GM23338 (cell line): Measurements from ENCODE around the gene MDGA2. TPM values are rescaled to one million over a fixed set of nuclear protein-coding genes. Genes with fewer than 3 reads are reported as not detected.

Experiments used
- ATAC-seq: fragments of 200-7000 bp; cut with Tn5 transposase; 3 replicates; pipeline ENCODE4 v1.9.1; 2020
- DNase-seq: peaks from one replicate; pipeline ENCODE4 v3.0.0-alpha.2; 2015; ENCODE audit warnings: low spot score
- H2AFZ ChIP-seq: fragments of 200-600 bp; sonication (generic); 2 replicates; pipeline ENCODE4 v1.8.0; 2016; ENCODE audit warnings: antibody characterized with exemption, mild to moderate bottlenecking, moderate library complexity
- H3F3A ChIP-seq: fragments of 200-600 bp; sonication (generic); replicated peaks from 2 replicates; pipeline ENCODE4 v1.8.0; 2017; ENCODE audit warnings: antibody characterized with exemption, mixed run types, low read depth
- H3K27ac ChIP-seq: fragments of 200-600 bp; sonication (generic); 2 replicates; pipeline ENCODE4 v1.6.1; 2016; ENCODE audit warnings: low read depth
- H3K27me3 ChIP-seq: fragments of 200-600 bp; sonication (generic); 2 replicates; pipeline ENCODE4 v1.8.0; 2016; ENCODE audit warnings: mild to moderate bottlenecking, mixed run types, moderate library complexity; ENCODE audit not compliant: insufficient read depth
- H3K36me3 ChIP-seq: fragments of 200-600 bp; sonication (generic); 2 replicates; pipeline ENCODE4 v1.8.0; 2016; ENCODE audit warnings: mild to moderate bottlenecking; ENCODE audit not compliant: insufficient read depth
- H3K4me1 ChIP-seq: fragments of 200-600 bp; sonication (generic); 2 replicates; pipeline ENCODE4 v1.8.0; 2016; ENCODE audit warnings: mild to moderate bottlenecking, moderate library complexity; ENCODE audit not compliant: insufficient read depth
- H3K4me2 ChIP-seq: fragments of 200-600 bp; sonication (generic); 2 replicates; pipeline ENCODE4 v1.7.1; 2017; ENCODE audit warnings: mixed run types
- H3K4me3 ChIP-seq: fragments of 200-600 bp; sonication (generic); 2 replicates; pipeline ENCODE4 v1.6.1; 2016; ENCODE audit warnings: mixed run types
- H3K79me2 ChIP-seq: fragments of 200-600 bp; sonication (generic); replicated peaks from 2 replicates; pipeline ENCODE4 v1.8.0; 2017; ENCODE audit warnings: mild to moderate bottlenecking; ENCODE audit not compliant: insufficient read depth
- H3K9me2 ChIP-seq: fragments of 200-600 bp; sonication (generic); 2 replicates; pipeline ENCODE4 v1.8.0; 2017; ENCODE audit not compliant: insufficient read depth
- H4K20me1 ChIP-seq: fragments of 200-600 bp; sonication (generic); replicated peaks from 2 replicates; pipeline ENCODE4 v1.8.0; 2017; ENCODE audit warnings: mild to moderate bottlenecking; ENCODE audit not compliant: insufficient read depth
- H3K27ac Mint-ChIP-seq: 2 replicates; pipeline ENCODE4 v1.8.0; 2020; ENCODE audit warnings: inconsistent platforms, mild to moderate bottlenecking, moderate library complexity, mixed read lengths
- H3K27me3 Mint-ChIP-seq: 3 replicates; pipeline ENCODE4 v1.8.0; 2022; ENCODE audit warnings: low read depth, mild to moderate bottlenecking, moderate library complexity, mixed read lengths, inconsistent platforms; ENCODE audit not compliant: insufficient read depth, poor library complexity
- H3K36me3 Mint-ChIP-seq: 3 replicates; pipeline ENCODE4 v1.8.0; 2021; ENCODE audit warnings: low read depth, mild to moderate bottlenecking, inconsistent platforms, moderate library complexity, mixed read lengths
- H3K4me1 Mint-ChIP-seq: 3 replicates; pipeline ENCODE4 v1.8.0; 2020; ENCODE audit warnings: mild to moderate bottlenecking, inconsistent platforms, mixed read lengths
- H3K4me3 Mint-ChIP-seq: 3 replicates; pipeline ENCODE4 v1.8.0; 2021; ENCODE audit warnings: moderate library complexity, mild to moderate bottlenecking, inconsistent platforms, mixed read lengths
- H3K9me3 Mint-ChIP-seq: 3 replicates; pipeline ENCODE4 v1.8.0; 2020; ENCODE audit warnings: moderate library complexity, mild to moderate bottlenecking, inconsistent platforms, mixed read lengths
- CREB1 ChIP-seq: fragments of 250-450 bp; sonication (Bioruptor Pico); IDR thresholded peaks from 2 replicates; pipeline ENCODE4 v1.5.0; 2020; ENCODE audit warnings: low read depth, mild to moderate bottlenecking, moderate library complexity
- CTCF ChIP-seq, 2 experiments: fragments of 200-600 bp in 1 of 2; sonication (generic) in 1 of 2; conservative IDR thresholded peaks; 2 replicates each; pipeline versions ENCODE4 v1.5.1 to v1.6.1; 2016 to 2017; ENCODE audit warnings: antibody characterized with exemption in 2 of 2, low read depth in 2 of 2, mild to moderate bottlenecking in 2 of 2, moderate library complexity in 1 of 2
- EZH2 ChIP-seq: fragments of 200-600 bp; sonication (generic); IDR thresholded peaks from one replicate; pipeline ENCODE4 v1.8.0; 2017; ENCODE audit warnings: antibody characterized with exemption, mild to moderate bottlenecking, low read depth; ENCODE audit not compliant: unreplicated experiment
- JUNB ChIP-seq: IDR thresholded peaks from one replicate; pipeline ENCODE4 v1.6.1; 2016; ENCODE audit warnings: antibody characterized with exemption; ENCODE audit not compliant: unreplicated experiment
- REST ChIP-seq: IDR thresholded peaks from one replicate; pipeline ENCODE4 v1.6.1; 2018; ENCODE audit warnings: antibody characterized with exemption; ENCODE audit not compliant: unreplicated experiment
- ZNF114 ChIP-seq: fragments of 250-450 bp; sonication (Bioruptor Pico); IDR thresholded peaks from 2 replicates; pipeline ENCODE4 v1.5.0; 2020; ENCODE audit warnings: mild to moderate bottlenecking, moderate library complexity
- ZNF331 ChIP-seq: fragments of 250-450 bp; sonication (Bioruptor Pico); IDR thresholded peaks from 2 replicates; pipeline ENCODE4 v1.5.0; 2020; ENCODE audit warnings: low read depth, mild to moderate bottlenecking, moderate library complexity
- long read RNA-seq: library from polyadenylated mRNA; unstranded; transcript quantifications from one replicate; pipeline ENCODE4 v2.0.0, GENCODE V29; 2020; ENCODE audit not compliant: unreplicated experiment
- polyA plus RNA-seq: library from polyadenylated mRNA; unstranded; fragments of >200 nt; fragmentation: Nextera tagmentation; extraction: Ambion mirVana; gene quantifications from 2 replicates; pipeline ENCODE4 v1.2.1, GENCODE V29; 2016
- total RNA-seq: library from RNA; depleted of rRNA; stranded (reverse); fragments of >200 nt; shearing (Covaris generic); gene quantifications from 2 replicates; pipeline ENCODE4 v1.2.3, GENCODE V29; 2014; rRNA removed

The MDGA2 gene
- 1.2 and 1.7 TPM in 2 replicates for total RNA-seq
- 0.63 and 0.68 TPM in 2 replicates for polyA plus RNA-seq
- long read RNA-seq, partial matches to known transcripts, result 0 of 1 reads
- long read RNA-seq, other reads (novel, unspliced or antisense), result 1 of 1 reads

DNA sequence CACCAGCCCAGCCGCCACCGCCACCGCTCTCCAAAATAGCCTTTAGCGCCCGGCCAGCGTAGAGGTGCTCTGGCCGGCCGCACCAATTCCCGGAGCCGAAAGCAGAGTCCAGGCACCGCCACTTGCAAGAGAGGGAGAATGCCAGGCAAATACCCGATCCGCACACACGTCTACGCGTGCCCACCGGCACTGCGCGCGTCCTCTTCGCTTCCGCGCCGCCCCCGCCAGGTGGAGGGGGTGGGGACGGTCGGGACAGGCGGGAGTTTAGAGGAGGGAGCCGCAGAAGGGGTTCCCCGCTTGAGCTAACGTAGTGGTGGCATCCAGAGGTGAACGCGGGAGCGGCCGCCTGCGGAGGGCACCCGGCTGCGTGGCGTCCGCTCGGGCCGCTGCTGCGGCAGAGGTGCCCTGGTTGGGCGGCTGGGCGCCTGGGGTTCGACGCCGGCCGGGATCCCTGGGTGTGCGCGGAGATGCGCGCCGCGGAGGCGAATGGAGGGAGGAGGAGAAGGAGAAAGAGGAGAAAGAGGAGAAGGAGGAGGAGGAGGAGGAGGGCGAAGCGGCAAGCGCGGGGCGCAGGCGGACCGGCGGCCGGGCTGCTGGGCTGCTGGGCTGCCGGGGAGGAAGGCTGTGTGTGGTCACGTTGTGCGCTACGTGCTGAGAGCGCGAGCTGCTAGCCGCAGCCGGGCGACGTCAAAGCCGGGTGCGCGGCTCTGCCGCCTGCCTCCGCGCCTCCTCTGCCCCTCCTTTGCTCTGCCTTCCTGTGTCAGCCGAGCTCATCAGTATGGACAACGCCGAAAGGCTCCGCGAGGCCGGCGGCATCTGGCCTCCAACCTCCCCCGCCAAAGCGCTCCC lies at the start of gene MDGA2:
TSS of gene MDGA2 (minus strand) at position 140 of the 849 bp plus-strand sequence.
- no peaks in the 10 kb centered on the region for H3K9me2 ChIP-seq
- DNase-seq (peak; percentile 86), ATAC-seq (peak; percentile 69)
- H3F3A ChIP-seq, result 0 out of 2 replicates have a peak, but pooled peaks cover 4% of the 10 kb centered on the region
- no peaks in the 10 kb centered on the region for H4K20me1 ChIP-seq
- Mint-ChIP-seq H3K36me3 (no peaks in the 10 kb centered on the region; the same call in 2 of the 3 replicates), H3K9me3 (no peaks in the 10 kb centered on the region), H3K4me3 (peak within 1 kb of the TSS; percentile 93), H3K27me3 (peaks cover 49% of the 10 kb centered on the region), H3K27ac (no peak within 1 kb of the TSS), H3K4me1 (peaks cover 18% of the 10 kb centered on the region; the same call in 2 of the 3 replicates)
- H3K4me1 ChIP-seq, result peaks cover 11% of the 10 kb centered on the region
- peak within 1 kb of the TSS; percentile 98 for H3K4me2 ChIP-seq
- peak within 1 kb of the TSS; percentile 89 for H3K4me3 ChIP-seq
- peak within 1 kb of the TSS; percentile 100 for H2AFZ ChIP-seq
- H3K27me3 ChIP-seq, result peaks cover 77% of the 10 kb centered on the region
- no peaks in the 10 kb centered on the region for H3K79me2 ChIP-seq
- H3K36me3 ChIP-seq, result no peaks in the 10 kb centered on the region
- no peak for TF ChIP-seq JUNB
- TF ChIP-seq CTCF (conservative IDR thresholded peaks at IDR 0.05; ENCODE audit: low read depth in 2 of 2), result no peak
- TF ChIP-seq CREB1 (CRISPR knock-in tag), result peak; percentile 64
- peak; percentile 53 for TF ChIP-seq EZH2
- no peak within 1 kb of the TSS for H3K27ac ChIP-seq

- Mint-ChIP-seq H3K4me3 (no peak overlapping the region), H3K9me3 (no peaks in the 10 kb centered on the region), H3K36me3 (no peaks in the 10 kb centered on the region), H3K27me3 (peaks cover 4% of the 10 kb centered on the region), H3K27ac (no peak overlapping the region), H3K4me1 (no peaks in the 10 kb centered on the region)
- Histone ChIP-seq H3K27ac (no peak overlapping the region), H2AFZ (no peak overlapping the region), H3K79me2 (no peaks in the 10 kb centered on the region), H3K9me2 (no peaks in the 10 kb centered on the region), H3K4me1 (no peaks in the 10 kb centered on the region), H4K20me1 (no peaks in the 10 kb centered on the region), H3K36me3 (no peaks in the 10 kb centered on the region), H3K4me2 (no peak overlapping the region), H3F3A (no peaks in the 10 kb centered on the region), H3K4me3 (no peak overlapping the region), H3K27me3 (no peaks in the 10 kb centered on the region)
- DNase-seq, result no peak
- ATAC-seq, result no peak
- TF ChIP-seq EZH2, result no peak
- no peak for TF ChIP-seq ZNF114
- no peak for TF ChIP-seq CTCF (conservative IDR thresholded peaks at IDR 0.05; ENCODE audit: low read depth in 2 of 2)
- TF ChIP-seq CREB1 (CRISPR knock-in tag), result no peak
- TF ChIP-seq REST, result no peak
- no peak for TF ChIP-seq ZNF331 (CRISPR knock-in tag)
- TF ChIP-seq JUNB, result no peak
Measured at GRCh38 chr14:47722929-47723693, 47.7 kb upstream of the MDGA2 start.
